Measurements from ENCODE around the gene HIF1A.
A peak's percentile ranks its signal among the peaks of the same experiment; 100 is the strongest.
"Not testable (repeated sequence)": the region's sequence is repeated elsewhere in the genome, so short reads cannot be mapped to it uniquely, and the experiment has no call there.

HIF1A gene

DNA sequence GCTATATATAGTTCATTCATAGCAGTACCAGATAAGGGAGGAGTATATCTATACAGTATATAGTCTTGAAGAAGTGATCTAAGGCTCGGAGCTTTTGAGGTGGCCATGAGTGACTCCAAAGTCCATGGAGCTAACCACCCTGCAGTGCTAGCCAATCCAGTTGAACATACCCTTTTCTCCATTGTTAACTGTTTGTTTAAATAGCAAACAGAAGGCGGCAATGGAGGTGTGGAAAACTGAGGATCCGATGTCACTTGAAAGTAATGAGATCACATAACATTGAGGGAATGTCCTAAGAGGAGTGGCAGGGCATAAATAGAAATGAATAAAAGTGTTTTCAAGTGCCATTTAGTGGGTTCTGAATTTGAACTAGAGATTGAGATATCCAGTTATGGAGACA is 54.6 kb downstream of the HIF1A start:
- DNase-seq: no peak

DNA sequence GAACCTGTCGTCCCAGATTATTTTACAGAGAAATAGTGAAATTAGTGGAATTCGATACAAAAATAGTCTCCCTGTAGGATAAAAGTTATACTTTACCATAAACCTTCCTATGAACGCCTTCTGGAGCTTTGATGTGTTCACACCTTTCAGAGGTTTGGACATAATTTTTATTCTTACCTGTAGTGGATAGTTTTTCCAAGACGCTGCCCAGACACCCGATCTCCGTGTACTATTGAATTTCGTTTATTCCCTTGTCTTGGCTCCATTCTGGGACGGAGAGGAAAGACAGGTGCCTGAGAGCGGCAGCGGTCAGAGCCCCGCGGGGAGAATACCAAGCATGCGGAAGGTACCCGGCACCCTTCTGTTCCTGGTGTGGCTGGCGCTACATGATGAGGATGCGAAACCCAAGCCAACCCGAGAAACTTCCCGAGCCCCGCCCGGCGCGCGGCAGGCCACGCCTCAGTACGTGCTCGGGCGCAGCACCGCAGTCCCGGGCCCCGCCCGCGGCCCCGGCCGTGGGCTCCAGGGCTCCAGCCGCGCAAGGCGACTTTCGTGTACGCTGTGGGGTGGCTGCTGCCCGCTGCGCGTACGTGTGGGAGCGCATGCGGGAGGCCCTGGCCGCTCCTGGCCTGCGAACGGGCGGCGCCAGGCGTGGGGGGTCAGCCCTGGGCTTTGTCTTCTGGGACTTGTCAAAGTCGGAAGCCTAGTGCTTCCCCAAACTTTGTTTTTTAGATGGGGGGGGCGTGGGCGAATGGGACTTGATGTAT is 55.6 kb downstream of the HIF1A start:
- DNase-seq: peak; percentile 91

DNA sequence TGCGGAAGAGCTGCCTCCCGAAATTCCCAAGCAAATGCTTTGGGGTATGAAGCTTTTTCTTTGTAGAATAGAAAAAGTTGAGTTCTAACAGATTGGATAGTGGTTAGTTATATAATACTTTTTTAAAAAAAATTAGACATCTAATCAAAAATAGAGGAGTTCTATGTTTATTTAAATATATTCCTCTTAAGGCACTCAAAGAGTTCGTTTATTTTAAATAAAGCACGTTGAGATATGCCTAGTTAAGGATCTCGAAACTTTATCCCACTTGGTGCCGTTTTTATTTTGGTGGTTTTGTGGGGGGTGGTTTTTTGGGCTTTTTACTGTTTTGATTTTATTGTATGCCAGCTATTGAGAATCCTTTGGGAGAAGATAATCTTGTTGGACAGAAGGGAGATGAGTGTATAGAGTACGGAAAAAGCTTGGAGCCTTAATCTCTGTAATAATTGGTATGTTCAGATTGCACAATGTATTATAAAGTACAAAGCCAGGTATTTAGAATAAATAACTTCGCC is 56.2 kb downstream of the HIF1A start:
- DNase-seq: no peak

DNA sequence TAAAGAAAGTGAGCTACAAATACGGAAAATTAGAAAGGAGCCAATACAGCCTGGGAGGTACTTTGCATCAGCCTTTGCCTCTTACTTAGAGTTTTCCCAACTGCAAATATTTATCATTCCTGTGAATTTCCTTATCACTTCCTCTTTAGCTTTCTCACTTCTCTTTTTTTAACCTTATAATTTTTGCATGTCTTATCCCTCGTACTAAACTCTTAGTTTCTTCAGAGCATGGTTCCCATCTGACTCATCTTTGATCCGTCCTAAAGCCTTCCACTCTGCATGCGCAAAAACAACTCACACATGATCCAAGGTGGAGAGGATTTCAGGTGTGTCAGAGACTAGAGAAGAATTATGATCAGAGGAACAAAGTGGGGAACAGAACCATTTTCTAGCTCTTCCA is 57.3 kb downstream of the HIF1A start:
- DNase-seq: no peak

DNA sequence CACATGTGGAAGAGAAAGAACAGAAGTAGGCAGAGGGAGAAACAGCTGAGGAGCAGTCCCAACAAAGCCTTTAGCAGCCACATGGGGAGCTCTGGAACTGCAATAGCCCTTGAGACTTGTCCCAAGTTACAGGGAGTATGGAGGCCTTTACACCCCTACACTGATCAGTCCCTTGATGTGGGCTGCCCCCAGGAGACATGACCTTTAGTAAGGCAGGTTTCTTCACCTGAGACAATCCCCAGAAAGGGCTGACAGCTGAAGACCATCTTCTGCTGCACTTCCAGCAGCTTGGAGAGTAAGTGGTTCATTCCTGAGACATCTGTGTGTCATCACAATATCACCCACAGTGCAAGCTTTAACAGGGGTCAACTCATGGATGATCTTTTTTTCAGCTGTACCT is 58.3 kb downstream of the HIF1A start:
- no peak for DNase-seq

DNA sequence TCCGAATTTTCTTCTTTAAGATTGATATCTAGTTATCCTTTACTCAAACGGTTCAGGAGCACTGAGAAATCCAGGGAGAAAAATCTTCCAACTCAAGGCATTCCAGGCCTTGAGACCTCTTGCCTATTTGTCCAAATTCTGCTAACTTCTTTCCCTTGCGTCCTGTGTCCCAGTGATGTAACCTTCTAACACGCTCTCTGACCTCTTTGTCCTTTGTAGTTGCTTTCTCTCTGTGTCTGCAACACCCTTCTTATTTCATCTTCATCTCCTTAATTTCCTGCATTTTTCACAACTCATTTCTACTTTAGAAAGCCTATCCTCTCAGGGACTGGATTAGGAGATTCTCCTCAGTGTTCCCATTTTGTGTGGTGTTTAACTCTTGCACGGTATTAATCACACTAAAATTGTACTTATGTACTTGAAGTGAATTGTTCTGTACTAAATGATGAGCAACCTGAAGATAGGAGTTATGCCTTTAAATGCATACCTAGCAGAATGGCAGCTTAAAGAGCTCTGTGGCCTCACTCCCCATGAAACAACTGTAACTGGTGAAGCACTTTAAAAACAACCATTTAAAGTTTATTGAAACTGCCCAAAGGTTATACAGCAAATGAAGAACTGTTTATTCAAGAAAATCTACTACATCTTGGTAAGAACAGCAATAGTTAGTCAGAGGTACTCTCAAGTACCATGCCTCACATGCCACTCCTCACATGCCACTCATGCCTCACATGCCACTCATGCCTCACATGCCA is 59.5 kb downstream of the HIF1A start:
- no peak for DNase-seq

DNA sequence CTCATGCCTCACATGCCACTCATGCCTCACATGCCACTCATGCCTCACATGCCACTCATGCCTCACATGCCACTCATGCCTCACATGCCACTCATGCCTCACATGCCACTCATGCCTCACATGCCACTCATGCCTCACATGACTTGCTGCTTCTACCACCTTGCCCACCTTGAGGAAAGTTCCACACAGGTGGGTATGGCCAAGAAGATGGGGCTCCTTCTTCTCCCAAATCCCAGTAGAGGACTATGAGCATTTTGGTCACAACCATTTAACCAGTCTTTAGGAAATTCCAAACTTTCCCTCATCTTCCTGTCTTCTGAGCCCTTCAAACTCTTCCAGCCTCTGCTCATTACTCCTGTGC is 60.0 kb downstream of the HIF1A start:
- DNase-seq: not testable (repeated sequence)

DNA sequence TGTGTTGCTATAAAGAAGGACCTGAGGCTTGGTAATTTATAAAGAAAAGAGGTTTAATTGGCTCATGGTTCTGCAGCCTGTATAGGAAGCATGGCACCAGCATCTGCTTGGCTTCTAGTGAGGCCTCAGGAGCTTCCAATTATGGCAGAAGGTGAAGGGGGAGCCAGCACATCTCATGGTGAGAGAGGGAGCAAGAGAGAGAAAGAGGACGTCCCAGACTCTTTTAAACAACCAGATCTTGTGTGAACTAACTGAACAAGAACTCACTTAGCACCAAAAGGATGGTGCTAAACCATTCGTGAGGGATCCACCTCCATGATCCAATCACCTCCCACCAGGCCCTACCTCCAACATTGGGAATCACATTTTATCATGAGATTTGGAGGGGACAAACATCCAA is 60.8 kb downstream of the HIF1A start:
- no peak for DNase-seq

DNA sequence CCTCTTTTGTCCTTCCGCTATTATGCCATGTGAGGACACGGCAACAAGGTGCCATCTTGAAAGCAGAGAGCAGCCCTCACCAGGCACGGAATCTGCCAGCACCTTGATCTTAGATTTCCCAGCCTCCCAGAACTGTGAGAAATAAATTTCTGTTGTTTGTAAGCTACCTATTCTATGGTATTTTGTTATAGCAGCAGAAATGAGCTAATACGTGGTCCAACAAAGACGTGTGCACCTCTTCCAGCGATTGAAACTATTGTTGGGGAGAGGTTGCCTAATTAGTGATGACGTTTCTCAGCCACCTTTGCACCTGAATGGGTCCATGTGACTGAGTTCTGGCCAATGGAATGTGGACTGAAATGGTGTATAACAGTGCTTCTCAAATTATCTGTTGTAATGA is 64.6 kb downstream of the HIF1A start:
- DNase-seq: no peak

DNA sequence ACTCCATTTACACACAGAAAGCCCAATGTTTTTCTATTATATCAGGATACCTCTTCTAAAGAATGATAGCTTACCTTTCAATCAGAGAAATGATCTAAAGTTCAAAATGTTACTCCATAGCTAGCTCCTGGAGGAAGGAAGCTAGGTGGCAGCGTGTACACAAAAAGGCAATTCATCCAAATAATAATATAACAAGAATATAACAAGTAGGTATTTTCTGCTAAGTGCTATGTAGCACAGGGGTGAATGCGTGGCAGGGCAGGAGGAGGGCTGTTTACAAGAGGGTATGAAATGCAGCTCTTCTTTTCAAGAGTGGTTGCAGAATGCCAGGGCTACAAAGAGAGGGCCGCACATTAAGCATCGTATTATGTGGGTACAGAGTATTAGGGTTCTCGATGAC is 66.2 kb downstream of the HIF1A start:
- no peak for DNase-seq

DNA sequence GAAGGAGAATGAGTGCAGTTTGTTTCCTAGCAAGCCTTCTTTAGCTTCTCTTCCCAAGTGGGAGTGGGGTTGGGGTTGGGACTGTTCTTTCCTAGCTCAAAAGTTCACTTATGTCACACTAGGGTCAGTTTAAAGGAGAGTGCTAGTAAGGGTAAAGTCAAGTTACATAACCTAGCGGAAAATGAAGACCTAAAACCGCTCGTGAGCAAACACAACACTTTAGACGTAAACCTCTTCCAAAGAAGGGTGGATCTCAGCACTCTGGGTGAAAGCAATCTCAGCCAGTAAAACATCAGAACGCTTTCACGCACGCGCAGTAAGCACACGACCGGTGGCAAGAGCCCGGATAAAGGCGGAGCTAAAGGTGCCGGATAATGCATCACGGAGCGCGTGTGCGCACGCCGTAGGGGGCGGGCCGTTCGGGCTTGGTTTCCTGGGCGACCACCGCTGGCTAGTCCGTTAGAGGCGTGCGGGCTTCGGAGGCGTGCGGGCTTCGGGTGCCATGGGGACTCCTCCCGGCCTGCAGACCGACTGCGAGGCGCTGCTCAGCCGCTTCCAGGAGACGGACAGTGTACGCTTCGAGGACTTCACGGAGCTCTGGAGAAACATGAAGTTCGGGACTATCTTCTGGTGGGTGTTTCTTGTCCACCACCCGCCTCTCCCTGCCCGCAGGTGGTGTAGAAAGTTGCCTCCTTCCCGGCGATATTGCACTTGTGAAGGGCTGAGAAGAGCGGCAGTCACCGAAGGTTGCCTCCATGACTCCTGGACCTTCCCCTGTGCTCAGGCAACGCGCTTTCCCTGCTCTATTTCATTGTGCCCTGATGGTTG is 66.9 kb downstream of the HIF1A start, which contains the start of gene SNAPC1:
TSS of gene SNAPC1 (plus strand) at position 462 of the 828 bp plus-strand sequence. CDS start at position 503, 41 bp downstream.
- DNase-seq: peak; percentile 97

DNA sequence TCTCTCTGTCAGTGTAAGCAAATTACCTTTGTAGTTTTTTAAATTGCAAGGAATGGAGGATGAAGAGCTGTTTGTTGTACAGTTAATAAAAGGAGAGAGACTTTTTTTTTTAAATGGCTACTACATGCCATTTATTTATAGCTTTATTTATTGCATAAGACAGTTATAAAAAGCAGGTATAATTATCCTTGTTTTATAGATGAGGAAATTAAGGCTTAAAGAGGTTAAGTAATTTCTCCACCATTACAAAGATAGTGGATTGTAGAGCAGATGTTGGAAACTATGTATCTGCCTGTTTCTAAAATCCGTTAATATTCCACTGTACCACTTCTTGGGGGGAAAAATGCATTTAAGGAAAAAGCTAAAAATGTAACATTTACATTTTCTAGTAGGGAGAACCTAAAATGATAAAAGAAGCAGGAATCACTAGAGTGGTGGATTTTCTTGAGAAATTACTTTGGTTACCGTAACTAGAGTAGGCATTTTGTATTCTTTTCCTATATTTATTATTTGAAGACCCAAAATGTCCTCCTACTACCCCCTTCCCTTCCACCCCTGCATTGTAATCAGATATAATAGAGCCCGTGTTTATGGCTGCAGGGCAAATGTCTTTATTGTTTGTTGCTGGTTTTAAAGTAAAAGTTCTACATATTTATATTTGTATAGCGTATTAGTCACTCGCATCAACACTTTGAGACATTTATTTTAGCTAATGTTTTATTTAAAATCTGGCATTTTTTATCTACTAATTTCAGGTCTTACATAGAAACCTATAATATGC is 69.2 kb downstream of the HIF1A start:
- no peak for DNase-seq

DNA sequence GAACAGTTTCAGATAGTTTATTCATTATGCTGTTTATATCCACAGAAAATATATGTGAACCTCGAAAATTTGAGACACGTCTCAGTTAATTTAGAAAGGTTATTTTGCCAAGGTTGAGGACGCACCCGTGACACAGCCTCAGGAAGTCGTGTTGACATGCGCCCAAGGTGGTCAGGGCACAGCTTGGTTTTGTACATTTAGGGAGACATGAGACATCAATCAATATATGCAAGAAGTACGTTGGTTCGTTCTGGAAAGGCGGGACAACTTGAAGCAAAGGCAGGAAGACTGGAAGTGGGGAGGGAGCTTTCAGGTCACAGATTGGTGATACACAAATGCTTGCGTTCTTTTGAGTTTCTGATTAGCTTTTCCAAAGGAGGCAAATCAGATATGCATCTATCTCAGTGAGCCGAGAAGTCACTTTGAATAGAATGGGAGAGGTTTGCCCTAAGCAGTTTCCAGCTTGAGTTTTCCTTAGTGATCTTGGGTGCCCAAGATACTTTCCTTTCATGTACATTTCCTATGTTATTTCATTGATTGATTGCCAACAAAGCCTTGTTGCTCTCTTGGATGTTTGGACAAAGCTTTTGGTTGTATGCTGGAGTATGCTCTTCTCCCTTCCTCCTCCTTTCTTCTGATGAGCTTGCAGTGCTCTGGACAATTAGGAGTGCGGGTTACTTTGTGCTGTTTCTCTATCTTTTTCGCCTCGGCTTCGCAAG is 70.1 kb downstream of the HIF1A start:
- no peak for DNase-seq

DNA sequence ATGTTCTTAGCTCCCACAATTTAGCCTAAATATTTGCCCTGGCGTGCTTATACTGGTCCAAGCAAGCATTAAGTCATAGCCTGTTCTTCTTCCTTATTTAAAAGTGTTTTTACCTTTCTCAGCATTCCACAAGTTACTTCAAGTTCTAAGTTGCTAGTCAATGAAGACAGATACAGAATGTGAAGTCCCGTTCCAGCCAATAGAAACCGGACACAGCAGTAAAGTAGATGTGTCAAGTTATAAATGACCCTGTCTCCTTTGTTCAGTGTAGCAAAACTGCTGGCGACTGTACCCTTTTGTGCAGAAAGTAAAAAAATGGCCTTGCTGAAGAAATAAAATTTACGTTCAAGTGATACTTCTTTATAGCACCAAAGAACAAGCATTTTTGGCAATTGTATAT is 70.8 kb downstream of the HIF1A start:
- no peak for DNase-seq

DNA sequence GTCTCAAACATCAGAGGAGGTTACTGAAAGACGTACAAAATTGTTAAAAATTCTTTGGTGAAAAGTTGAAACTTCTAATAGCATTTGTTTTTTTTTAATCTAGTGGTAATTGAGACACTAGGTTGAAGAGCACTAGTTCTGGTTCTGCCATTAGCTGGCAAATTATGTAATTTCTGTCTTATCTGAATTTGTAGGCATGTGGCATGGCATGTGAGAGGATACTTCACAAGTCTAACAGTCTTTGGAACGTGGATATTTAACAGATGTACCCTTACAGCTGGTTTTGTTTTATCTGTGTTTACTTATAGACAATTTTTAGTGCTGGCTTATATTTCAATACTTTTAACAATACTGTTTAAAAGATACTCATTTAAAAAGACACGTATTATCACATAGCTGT is 72.9 kb downstream of the HIF1A start:
- no peak for DNase-seq

DNA sequence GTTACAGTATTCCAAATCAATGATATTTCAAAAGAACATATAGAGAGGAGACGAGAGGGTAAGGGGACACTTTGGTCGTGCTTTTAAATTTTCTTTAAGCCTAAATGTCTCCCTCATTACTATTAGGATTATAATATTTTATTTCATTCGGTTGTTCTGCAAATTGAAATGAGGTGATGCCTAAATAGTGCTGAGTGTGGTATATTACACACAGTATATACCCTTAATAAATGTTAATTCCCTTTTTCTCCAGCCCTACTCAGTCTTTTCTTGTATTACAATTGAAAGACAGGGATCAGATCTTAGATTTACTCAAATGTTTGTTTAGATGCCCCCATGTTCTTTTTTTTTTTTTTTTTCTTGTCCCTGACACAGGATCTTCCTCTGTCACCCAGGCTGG is 74.6 kb downstream of the HIF1A start:
- DNase-seq: no peak

DNA sequence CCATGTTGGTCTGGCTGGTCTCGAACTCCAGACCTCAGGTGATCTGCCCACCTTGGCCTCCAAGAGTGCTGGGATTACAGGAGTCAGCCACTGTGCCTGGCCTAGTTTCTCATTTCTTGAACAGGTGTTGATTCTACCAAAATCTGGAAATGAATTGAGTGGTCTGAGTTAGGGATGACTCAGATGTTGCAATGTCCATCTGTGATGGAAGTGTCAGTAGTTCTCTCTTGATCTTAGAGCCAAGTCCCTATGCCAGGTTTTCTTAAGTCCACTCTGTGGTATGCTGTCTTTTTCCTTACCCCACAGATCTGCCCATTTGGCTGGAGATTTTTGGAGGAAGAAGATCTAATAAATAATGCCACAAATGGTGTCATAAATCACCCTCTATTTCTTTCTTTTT is 79.5 kb downstream of the HIF1A start:
- DNase-seq: no peak

DNA sequence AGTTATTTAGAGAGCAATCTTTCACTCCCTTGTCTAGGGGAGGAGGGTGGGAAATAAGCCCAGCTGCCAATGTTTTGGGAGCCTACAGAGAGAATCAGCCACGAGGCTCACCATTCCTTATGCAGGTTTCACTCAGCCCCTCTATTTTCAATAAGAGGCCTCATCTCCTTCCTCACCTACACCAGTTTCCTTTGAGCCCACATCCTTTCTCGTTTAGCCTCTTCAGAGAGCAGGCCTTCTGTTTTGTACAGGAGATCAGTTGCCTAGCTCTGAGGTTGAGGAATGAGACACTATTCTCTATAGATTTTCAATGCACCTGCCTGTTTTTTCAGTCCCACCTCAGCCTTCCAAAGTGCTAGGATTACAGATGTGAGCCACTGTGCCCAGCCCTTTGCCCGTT is 84.8 kb downstream of the HIF1A start:
- DNase-seq: no peak

DNA sequence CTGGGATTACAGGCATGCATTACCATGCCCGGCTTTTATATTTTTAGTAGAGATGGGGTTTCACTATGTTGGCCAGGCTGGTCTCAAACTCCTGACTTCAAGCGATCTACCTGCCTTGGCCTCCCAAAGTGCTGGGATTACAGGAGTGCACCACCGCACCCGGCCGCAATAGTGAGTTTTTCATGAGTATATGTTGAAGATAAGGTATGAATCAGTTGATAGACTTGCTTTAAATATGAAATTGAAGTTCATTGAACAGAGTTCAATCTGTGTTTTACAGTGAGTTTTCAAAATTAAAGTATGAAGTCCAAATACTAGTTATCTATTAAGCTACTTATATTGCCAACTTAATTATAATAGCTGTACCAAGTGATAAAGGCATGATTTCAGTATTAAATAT is 102.0 kb downstream of the HIF1A start:
- DNase-seq: no peak

Measured in activated CD8-positive, alpha-beta memory T cell treated with anti-CD3 and anti-CD28 coated beads, Interleukin-2, amount 50 U/mL, for 48 hours (primary cell).